ENCODE measurements around the gene LCMT2.

Gene LCMT2

GRCh38 chr15:43361313-43361903 is 31.0 kb upstream of the LCMT2 start:
- no peak for DNase-seq (ENCODE audit: low spot score)
- no peak for TF ChIP-seq CTCF (IDR thresholded peaks at IDR 0.05; ENCODE audit: borderline replicate concordance, control extremely low read depth, extremely low read depth, insufficient read depth, missing control alignments)
- in situ Hi-C loops (cut with MboI; ENCODE audit: low sequenced_read_pairs, unreplicated experiment), result no loop called here

- DNase-seq (ENCODE audit: low spot score), result no peak
- TF ChIP-seq CTCF (IDR thresholded peaks at IDR 0.05; ENCODE audit: borderline replicate concordance, control extremely low read depth, extremely low read depth, insufficient read depth, missing control alignments), result no peak
- in situ Hi-C loops (cut with MboI; ENCODE audit: low sequenced_read_pairs, unreplicated experiment), result no loop called here
These were observed 30.4 kb upstream of the LCMT2 start for GRCh38 chr15:43360821-43361220.

GRCh38 chr15:43352693-43353382 is 22.5 kb upstream of the LCMT2 start:
- TF ChIP-seq CTCF (IDR thresholded peaks at IDR 0.05; ENCODE audit: borderline replicate concordance, control extremely low read depth, extremely low read depth, insufficient read depth, missing control alignments), result no peak
- in situ Hi-C loops (cut with MboI; ENCODE audit: low sequenced_read_pairs, unreplicated experiment), result no loop called here
- DNase-seq (ENCODE audit: low spot score), result no peak

DNA sequence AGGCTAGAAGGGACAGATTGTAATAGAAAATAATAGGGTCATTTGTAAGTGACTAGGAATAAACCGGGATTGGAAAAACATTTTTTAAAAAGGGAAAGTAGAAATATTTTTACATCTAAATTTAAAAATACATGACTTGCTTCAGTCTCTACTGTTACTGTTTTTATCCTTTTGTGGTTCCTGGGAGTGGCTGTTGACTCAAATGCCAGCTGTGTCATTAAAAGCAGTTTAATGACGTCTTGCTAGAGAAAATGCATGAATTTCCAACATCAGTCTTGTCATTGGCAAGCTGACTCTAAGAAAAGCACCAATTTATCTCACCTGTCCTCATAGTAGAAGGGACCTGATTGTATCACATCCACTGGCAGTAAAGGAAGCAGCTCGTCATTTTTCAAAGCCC is 16.7 kb upstream of the LCMT2 start:
- in situ Hi-C loops (cut with MboI; ENCODE audit: low sequenced_read_pairs, unreplicated experiment), result no loop called here
- DNase-seq (ENCODE audit: low spot score), result no peak
- no peak for TF ChIP-seq CTCF (IDR thresholded peaks at IDR 0.05; ENCODE audit: borderline replicate concordance, control extremely low read depth, extremely low read depth, insufficient read depth, missing control alignments)

GRCh38 chr15:43346305-43346704 is 15.9 kb upstream of the LCMT2 start:
- in situ Hi-C loops (cut with MboI; ENCODE audit: low sequenced_read_pairs, unreplicated experiment), result no loop called here
- DNase-seq (ENCODE audit: low spot score), result no peak

GRCh38 chr15:43330780-43331087 is 361 bp upstream of the LCMT2 start:
- no peak for DNase-seq (ENCODE audit: low spot score)
- in situ Hi-C loops (cut with MboI; ENCODE audit: low sequenced_read_pairs, unreplicated experiment), result no loop called here
- TF ChIP-seq CTCF (IDR thresholded peaks at IDR 0.05; ENCODE audit: borderline replicate concordance, control extremely low read depth, extremely low read depth, insufficient read depth, missing control alignments), result no peak

More at GRCh38 chr15:43346305-43346704, 15.9 kb upstream of the LCMT2 start:
- TF ChIP-seq CTCF (IDR thresholded peaks at IDR 0.05; ENCODE audit: borderline replicate concordance, control extremely low read depth, extremely low read depth, insufficient read depth, missing control alignments), result no peak

All from GM13976 (cell line).